Measurements from ENCODE around the gene PTMA.

The PTMA gene

DNA sequence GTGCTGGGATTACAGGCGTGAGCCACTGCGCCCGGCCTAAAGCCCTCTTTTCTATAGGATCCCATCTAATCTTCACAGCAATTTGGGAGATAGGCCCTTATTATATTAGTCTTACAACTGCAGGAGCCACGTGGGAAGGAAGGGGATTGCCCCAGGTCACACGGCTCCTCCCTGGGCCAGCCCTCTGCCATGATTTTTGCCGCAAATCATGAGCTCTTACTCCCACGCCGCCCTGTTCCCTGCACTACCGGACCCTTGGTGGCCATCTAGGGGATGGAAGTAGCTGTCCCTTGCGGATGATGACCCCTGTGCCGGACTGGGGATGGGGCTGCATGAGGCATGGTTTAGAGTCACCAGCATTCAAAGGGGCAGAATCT is 28.4 kb upstream of the PTMA start:
- H3K4me1 ChIP-seq (ENCODE audit: control insufficient read depth, insufficient read depth, low read length), result peaks cover 10% of the 10 kb centered on the region
- H3K4me3 ChIP-seq (ENCODE audit: low read length), result no peak overlapping the region
- no peaks in the 10 kb centered on the region for H3K27me3 ChIP-seq (replicated peaks; ENCODE audit: control insufficient read depth, insufficient read depth, low read length)
- H3K9me3 ChIP-seq (ENCODE audit: control insufficient read depth, low read length), result no peaks in the 10 kb centered on the region
- no peaks in the 10 kb centered on the region for H3K36me3 ChIP-seq (ENCODE audit: control insufficient read depth, insufficient read depth, low read length, severe bottlenecking)
- DNase-seq (ENCODE audit: low read depth), result no peak
- no peak overlapping the region for H3K9ac ChIP-seq (ENCODE audit: low read length)

DNA sequence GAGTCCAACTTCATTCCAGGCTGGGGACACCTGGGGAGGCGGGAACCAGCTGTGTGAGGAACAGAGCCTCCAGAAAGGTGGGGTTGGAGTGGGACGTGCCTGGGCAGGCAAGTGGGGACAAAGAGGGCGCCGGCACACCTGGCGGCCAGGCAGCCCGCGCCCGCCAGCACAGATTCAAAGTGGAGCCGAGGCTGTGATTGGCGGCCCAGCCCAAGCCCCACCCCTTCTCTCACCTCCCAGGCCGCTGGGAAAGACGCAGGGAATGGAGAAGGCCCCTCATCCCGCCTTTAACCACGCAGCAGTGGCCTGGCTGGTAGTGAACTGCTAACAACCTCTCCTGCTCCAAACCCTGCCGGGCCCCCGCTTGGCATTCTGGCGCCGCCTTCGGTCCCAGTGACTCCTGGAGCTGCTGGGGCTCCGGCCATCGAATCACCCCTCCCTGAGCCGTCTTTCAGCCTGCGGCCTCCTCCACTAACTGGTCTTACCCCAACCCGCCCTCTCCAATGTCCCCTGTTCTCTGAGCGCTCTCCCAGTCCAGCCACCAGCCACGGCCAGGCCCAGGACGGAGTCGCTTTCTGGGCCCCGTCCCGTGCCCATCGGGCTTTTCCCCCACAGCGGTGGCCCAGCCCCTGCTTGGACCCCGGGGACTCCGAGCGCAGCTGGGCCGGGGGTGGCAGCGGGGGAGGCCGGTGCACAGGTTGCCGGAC is 27.9 kb upstream of the PTMA start:
- H3K4me1 ChIP-seq (ENCODE audit: control insufficient read depth, insufficient read depth, low read length), result peaks cover 6% of the 10 kb centered on the region
- no peak for DNase-seq (ENCODE audit: low read depth)
- no peaks in the 10 kb centered on the region for H3K9me3 ChIP-seq (ENCODE audit: control insufficient read depth, low read length)
- H3K27me3 ChIP-seq (replicated peaks; ENCODE audit: control insufficient read depth, insufficient read depth, low read length), result no peaks in the 10 kb centered on the region
- no peaks in the 10 kb centered on the region for H3K36me3 ChIP-seq (ENCODE audit: control insufficient read depth, insufficient read depth, low read length, severe bottlenecking)
- H3K4me3 ChIP-seq (ENCODE audit: low read length), result peak overlapping the region; percentile 70
- H3K9ac ChIP-seq (ENCODE audit: low read length), result peak overlapping the region; percentile 81

DNA sequence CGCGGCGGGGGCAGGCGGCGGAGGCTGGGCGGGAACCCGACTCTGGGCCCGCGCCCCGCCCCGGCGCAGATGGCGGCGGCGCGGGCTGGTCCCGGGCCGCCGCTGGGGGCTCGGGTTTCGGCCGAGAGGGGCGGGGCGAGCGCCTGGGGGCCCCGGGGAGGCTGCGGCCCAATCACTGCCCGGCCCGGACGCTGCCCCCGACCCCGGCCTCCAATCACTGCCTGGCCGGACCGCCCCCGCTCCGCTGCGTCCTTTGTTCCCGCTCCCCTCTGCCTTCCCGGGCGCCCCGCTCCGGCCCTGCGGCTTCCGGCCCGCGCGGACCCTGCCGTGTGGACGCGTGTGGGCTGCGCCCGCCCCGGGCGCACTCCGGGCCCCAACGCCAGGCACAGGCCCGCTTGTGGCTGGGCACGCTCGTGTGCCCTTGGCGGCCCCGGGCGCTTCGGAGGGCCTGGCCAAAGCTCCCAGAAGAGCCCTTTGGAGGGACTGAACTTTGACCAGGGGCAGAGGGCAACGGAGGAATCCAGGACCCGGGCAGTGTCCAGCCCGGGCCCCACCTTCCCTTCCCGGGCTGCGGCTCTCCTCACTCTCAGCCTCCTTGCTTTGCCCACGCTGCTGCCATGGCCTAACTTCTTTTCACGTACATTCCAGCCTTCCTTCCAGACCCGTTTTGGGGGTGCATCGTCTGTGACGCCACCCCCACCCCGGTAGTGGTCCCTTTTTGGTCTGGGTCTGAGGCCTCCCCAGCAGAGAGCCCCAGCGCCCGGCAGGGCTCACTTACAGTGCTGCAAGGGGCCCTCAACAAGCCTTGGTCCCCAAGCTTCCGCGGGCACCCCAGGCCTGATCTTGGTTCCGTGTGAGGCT is 27.1 kb upstream of the PTMA start:
- Histone ChIP-seq H3K9me3 (ENCODE audit: control insufficient read depth, low read length) (no peaks in the 10 kb centered on the region), H3K4me1 (ENCODE audit: control insufficient read depth, insufficient read depth, low read length) (peaks cover 6% of the 10 kb centered on the region), H3K4me3 (ENCODE audit: low read length) (peak overlapping the region; percentile 82), H3K9ac (ENCODE audit: low read length) (peak overlapping the region; percentile 93), H3K36me3 (ENCODE audit: control insufficient read depth, insufficient read depth, low read length, severe bottlenecking) (no peaks in the 10 kb centered on the region), H3K27me3 (replicated peaks; ENCODE audit: control insufficient read depth, insufficient read depth, low read length) (no peaks in the 10 kb centered on the region)
- peak; percentile 95 for DNase-seq (ENCODE audit: low read depth)

DNA sequence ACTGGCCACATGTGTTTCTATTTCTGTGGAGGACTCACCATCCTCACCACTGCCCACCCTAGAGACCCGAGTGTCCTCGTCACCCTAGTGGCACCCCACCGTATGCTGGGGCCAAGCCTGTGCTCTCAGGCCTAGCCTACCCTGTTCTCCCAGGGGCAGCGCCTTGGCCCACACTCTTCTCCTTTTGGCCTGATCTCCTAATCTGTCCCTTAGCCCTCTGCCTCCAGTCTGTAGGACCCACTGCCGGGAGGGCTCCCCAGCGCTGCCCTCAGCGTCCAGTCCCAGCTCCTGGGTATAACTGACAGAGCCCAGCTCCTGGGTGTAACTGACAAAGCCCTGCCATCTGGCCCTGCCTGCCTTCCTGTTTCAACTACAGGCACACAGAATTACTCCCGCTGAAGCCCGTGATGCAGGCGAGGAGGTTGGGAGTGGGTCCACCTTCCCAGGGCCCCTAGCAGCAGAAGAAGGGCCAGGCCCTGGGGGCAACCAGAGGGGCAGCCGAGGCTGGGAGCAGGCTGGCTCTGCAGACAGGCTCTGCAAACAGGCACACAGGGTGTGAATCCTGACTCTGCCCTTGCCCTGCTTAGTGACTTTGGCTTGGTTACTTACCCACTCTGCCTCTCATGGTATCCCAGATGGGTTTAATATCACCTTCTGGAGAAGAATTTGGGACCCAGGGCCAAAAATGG is 25.6 kb upstream of the PTMA start:
- no peak overlapping the region for H3K4me3 ChIP-seq (ENCODE audit: low read length)
- no peaks in the 10 kb centered on the region for H3K36me3 ChIP-seq (ENCODE audit: control insufficient read depth, insufficient read depth, low read length, severe bottlenecking)
- no peak for DNase-seq (ENCODE audit: low read depth)
- peaks cover 6% of the 10 kb centered on the region for H3K4me1 ChIP-seq (ENCODE audit: control insufficient read depth, insufficient read depth, low read length)
- no peaks in the 10 kb centered on the region for H3K9me3 ChIP-seq (ENCODE audit: control insufficient read depth, low read length)
- no peaks in the 10 kb centered on the region for H3K27me3 ChIP-seq (replicated peaks; ENCODE audit: control insufficient read depth, insufficient read depth, low read length)
- H3K9ac ChIP-seq (ENCODE audit: low read length), result no peak overlapping the region

DNA sequence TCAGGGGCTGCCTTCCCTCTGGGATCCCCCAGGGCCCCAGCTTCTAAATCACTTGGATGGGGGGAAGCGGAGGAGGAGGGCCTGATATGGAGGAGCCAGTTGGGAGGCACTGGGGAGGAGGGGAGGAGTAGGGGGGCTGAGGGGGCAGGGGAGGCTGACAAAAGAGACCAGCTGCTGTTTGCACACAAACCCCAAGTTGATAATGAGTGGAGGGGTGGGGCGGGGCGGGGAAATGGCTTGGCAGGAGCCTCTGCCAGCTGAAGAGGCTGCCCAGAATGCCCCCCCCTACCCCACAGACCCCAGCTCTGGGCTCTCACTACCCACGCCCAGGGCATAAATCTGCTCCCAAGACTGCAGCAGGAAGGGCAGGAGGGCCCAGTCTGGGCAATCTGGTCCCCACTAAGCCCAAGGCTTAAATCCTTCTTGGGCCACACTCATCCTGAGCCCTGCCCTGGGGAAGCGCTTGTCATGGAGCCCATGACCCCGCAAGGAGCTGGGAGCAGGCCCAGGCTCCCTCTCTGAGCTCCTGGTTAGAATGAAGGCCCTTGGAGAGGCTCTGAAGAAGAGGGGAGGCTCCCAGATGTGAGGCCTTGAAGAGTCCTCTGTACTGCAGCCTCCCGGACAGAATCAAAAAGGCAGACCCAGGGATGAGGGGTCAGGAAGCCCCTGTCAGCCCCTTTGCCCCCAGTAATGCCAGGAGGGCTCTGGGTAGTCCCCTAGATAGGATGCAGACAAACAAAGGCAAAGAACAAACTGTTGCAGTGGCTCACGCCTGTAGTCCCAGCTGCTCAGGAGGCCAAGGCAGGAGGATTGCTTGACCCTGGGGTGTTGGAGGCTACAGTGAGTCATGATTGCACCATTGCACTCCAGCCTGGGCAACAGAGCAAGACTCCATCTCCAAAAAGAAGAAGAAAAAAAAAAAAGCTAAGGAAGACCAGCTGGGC is 24.8 kb upstream of the PTMA start:
- no peak overlapping the region for H3K9ac ChIP-seq (ENCODE audit: low read length)
- H3K9me3 ChIP-seq (ENCODE audit: control insufficient read depth, low read length), result no peaks in the 10 kb centered on the region
- H3K36me3 ChIP-seq (ENCODE audit: control insufficient read depth, insufficient read depth, low read length, severe bottlenecking), result no peaks in the 10 kb centered on the region
- peaks cover 6% of the 10 kb centered on the region for H3K4me1 ChIP-seq (ENCODE audit: control insufficient read depth, insufficient read depth, low read length)
- H3K4me3 ChIP-seq (ENCODE audit: low read length), result no peak overlapping the region
- no peaks in the 10 kb centered on the region for H3K27me3 ChIP-seq (replicated peaks; ENCODE audit: control insufficient read depth, insufficient read depth, low read length)
- DNase-seq (ENCODE audit: low read depth), result no peak

DNA sequence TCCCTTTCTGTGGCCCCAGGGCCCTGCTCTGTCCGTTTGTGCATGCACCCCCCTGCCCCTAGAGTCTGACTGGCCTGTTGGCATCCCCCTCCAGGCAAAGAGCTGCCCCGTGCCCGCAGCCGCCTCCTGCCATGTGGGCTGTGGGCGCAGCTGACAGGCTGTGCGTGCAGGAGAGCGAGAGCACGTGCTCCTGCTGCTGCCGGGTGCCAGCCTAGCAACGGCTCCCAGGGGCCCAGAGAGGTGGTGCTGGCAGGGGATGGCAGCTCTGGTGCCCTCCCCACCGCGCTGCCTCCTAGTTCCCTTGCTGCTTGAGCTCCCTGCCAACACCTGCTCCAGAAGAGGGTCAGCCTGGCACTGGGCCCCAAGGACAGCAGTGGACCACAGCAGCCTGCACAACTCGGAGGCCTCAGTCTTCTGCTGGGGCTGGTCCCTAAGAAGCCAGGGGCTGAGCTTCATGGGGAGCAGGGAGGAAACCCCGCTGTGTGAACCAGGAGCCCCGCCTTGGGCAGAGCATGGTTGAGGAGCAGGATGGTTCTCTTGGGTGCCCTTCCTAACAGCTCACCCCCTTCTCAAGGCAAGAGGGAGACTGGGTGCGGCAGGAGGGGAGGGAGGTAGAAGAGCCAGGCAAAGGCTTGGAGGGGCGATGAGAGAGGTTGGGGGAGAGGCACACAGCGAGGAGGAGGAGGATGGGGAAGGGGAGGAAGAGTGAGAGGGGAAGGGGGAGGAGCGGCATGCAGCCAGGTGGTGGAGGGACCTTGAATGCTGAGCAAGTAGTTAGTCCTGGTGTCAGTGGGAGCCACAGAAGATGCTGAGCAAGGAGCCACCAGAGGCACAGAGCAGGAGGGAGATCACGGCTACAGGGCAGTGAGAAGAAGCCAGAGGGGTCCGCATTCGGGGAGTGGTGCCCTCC is 23.8 kb upstream of the PTMA start:
- Histone ChIP-seq H3K4me1 (ENCODE audit: control insufficient read depth, insufficient read depth, low read length) (peaks cover 6% of the 10 kb centered on the region), H3K36me3 (ENCODE audit: control insufficient read depth, insufficient read depth, low read length, severe bottlenecking) (no peaks in the 10 kb centered on the region), H3K27me3 (replicated peaks; ENCODE audit: control insufficient read depth, insufficient read depth, low read length) (no peaks in the 10 kb centered on the region), H3K9me3 (ENCODE audit: control insufficient read depth, low read length) (no peaks in the 10 kb centered on the region), H3K4me3 (ENCODE audit: low read length) (no peak overlapping the region), H3K9ac (ENCODE audit: low read length) (no peak overlapping the region)
- no peak for DNase-seq (ENCODE audit: low read depth)

DNA sequence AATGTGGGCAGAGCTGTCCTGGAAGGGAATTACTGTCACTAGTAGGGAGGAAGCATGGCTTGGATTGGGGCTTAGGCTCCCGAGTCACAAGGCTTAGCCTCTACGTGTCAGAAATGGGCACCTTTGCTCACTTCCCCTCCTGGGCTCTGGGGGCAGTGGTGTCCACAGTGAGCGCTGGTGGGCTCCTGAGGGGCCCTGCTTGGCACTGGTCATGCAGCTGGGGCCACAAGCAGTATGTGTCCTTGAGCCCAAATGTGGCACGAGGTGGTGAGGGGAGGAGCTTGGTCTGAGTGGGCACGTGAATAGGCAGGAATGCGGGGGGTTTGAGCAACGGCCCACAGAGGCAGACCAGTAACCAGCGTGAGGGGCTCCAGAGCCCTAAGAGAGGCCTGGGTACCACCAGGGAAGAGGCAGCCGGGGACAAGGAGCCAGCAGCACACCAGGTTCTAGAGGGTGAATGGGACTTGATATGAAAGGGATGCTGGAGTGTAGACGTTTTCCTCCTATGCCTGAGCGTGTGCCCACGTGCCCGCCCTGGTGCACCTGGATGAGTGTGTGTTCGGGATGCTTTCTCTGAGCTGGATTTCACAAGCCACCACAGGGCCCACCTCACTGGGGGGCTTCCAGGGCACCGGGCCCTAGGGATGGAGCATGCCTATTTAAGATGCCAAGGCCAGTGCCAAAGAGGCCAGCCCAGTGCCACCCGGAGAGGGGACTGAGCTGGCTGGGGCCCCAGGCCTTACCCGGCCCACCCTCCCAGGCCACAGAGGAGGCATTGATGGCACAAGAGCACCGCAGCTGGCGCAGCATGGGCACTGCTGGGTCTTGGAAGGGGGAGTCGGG is 22.8 kb upstream of the PTMA start:
- Histone ChIP-seq H3K9ac (ENCODE audit: low read length) (no peak overlapping the region), H3K4me3 (ENCODE audit: low read length) (no peak overlapping the region), H3K4me1 (ENCODE audit: control insufficient read depth, insufficient read depth, low read length) (peaks cover 6% of the 10 kb centered on the region), H3K27me3 (replicated peaks; ENCODE audit: control insufficient read depth, insufficient read depth, low read length) (no peaks in the 10 kb centered on the region), H3K36me3 (ENCODE audit: control insufficient read depth, insufficient read depth, low read length, severe bottlenecking) (no peaks in the 10 kb centered on the region), H3K9me3 (ENCODE audit: control insufficient read depth, low read length) (no peaks in the 10 kb centered on the region)
- no peak for DNase-seq (ENCODE audit: low read depth)

DNA sequence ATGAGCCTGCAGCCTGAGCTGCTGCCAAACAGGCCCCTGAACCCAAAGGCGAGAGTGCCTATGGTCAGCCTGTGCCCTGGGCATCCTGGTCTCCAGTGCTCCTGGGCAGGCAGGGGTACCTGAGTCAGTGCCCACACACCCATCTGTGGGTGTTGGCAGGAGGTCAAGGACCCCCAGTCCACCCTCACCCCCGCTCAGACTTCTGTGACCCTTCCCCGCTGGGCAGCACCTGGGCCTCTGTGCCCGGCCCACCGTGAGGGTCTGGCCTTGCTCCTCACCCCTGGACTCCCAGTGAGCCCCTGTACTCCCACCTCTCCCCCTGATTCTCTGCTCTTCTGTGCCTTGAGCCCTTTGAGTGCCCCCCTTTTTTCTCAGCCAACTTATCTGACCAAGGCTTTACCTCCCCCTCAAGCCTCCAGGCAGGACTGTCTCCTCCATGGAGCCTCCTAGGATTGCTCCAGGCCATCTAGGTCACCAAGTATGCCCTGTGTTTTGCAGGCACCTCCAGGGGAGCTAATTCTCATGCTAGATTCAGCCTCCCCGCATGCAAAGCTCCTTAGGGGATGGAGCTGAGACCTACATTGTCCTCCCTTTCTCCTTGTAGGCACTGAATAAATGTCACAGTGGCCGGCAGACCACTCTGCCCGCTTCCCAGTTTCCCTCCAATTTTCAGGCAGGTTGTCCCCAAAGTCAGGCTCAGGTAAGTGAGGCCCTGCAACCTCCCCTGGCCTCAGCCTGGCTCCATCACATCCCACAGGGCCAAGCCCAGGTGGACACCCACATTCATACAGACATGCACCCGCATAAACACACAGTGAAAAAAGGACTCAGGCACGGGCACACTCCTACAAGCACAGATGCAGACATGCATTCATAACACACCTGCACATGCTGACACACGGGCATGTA is 21.9 kb upstream of the PTMA start:
- DNase-seq (ENCODE audit: low read depth), result no peak
- Histone ChIP-seq H3K9me3 (ENCODE audit: control insufficient read depth, low read length) (no peaks in the 10 kb centered on the region), H3K27me3 (replicated peaks; ENCODE audit: control insufficient read depth, insufficient read depth, low read length) (no peaks in the 10 kb centered on the region), H3K9ac (ENCODE audit: low read length) (no peak overlapping the region), H3K36me3 (ENCODE audit: control insufficient read depth, insufficient read depth, low read length, severe bottlenecking) (no peaks in the 10 kb centered on the region), H3K4me3 (ENCODE audit: low read length) (no peak overlapping the region), H3K4me1 (ENCODE audit: control insufficient read depth, insufficient read depth, low read length) (peaks cover 3% of the 10 kb centered on the region)
